Neural progenitor cell (in vitro differentiated cells): ENCODE data around the gene PCNX3. TPM values are rescaled to one million over a fixed set of nuclear protein-coding genes. Genes with fewer than 3 reads are reported as not detected.

Experiments used
- DNase-seq: peaks from one replicate; pipeline ENCODE4 v3.0.0-alpha.2; 2016; ENCODE audit warnings: low spot score
- H2AFZ ChIP-seq: fragments of 200-600 bp; sonication (generic); replicated peaks from 2 replicates; pipeline ENCODE4 v1.6.1; 2016; ENCODE audit warnings: antibody characterized with exemption
- H3F3A ChIP-seq: fragments of 200-600 bp; sonication (generic); 2 replicates; pipeline ENCODE4 v1.6.1; 2016; ENCODE audit warnings: antibody characterized with exemption, low read depth
- H3K27ac ChIP-seq: fragments of 200-600 bp; sonication (generic); 2 replicates; pipeline ENCODE4 v1.5.1; 2016; ENCODE audit warnings: mild to moderate bottlenecking
- H3K27me3 ChIP-seq: fragments of 200-600 bp; sonication (generic); 2 replicates; pipeline ENCODE4 v1.6.1; 2016; ENCODE audit warnings: mild to moderate bottlenecking, moderate library complexity
- H3K36me3 ChIP-seq: fragments of 200-600 bp; sonication (generic); 2 replicates; pipeline ENCODE4 v1.5.1; 2016
- H3K4me1 ChIP-seq: fragments of 200-600 bp; sonication (generic); 2 replicates; pipeline ENCODE4 v1.6.1; 2016; ENCODE audit warnings: mixed run types
- H3K4me2 ChIP-seq: fragments of 200-600 bp; sonication (generic); 2 replicates; pipeline ENCODE4 v1.6.1; 2016
- H3K4me3 ChIP-seq: fragments of 200-600 bp; sonication (generic); 2 replicates; pipeline ENCODE4 v1.5.1; 2016
- H3K79me2 ChIP-seq: fragments of 200-600 bp; sonication (generic); 2 replicates; pipeline ENCODE4 v1.6.1; 2016; ENCODE audit warnings: low read depth
- H3K9ac ChIP-seq: fragments of 200-600 bp; sonication (generic); 2 replicates; pipeline ENCODE4 v1.6.1; 2016
- H3K9me3 ChIP-seq: fragments of 200-600 bp; sonication (generic); 2 replicates; pipeline ENCODE4 v1.5.1; 2016; ENCODE audit warnings: low read depth
- H4K20me1 ChIP-seq: fragments of 200-600 bp; sonication (generic); 2 replicates; pipeline ENCODE4 v1.6.1; 2016; ENCODE audit warnings: low read depth
- H3K27ac Mint-ChIP-seq: 3 replicates; pipeline ENCODE4 v1.8.0; 2021; ENCODE audit warnings: mixed read lengths
- H3K27me3 Mint-ChIP-seq: 2 replicates; pipeline ENCODE4 v1.8.0; 2022; ENCODE audit warnings: low read depth, mild to moderate bottlenecking, inconsistent platforms, moderate library complexity, mixed read lengths; ENCODE audit not compliant: insufficient read depth
- H3K36me3 Mint-ChIP-seq: 3 replicates; pipeline ENCODE4 v1.8.0; 2021; ENCODE audit warnings: mixed read lengths
- H3K4me1 Mint-ChIP-seq: 3 replicates; pipeline ENCODE4 v1.8.0; 2021; ENCODE audit warnings: mixed read lengths
- H3K4me3 Mint-ChIP-seq: 3 replicates; pipeline ENCODE4 v1.8.0; 2021; ENCODE audit warnings: mild to moderate bottlenecking, moderate library complexity, mixed read lengths
- H3K9me3 Mint-ChIP-seq: 3 replicates; pipeline ENCODE4 v1.8.0; 2020; ENCODE audit warnings: mixed read lengths
- CTCF ChIP-seq: fragments of 200-600 bp; sonication (generic); IDR thresholded peaks from 2 replicates; pipeline ENCODE4 v1.5.1; 2017; ENCODE audit warnings: antibody characterized with exemption, mild to moderate bottlenecking
- EZH2 ChIP-seq: fragments of 200-600 bp; sonication (generic); IDR thresholded peaks from 2 replicates; pipeline ENCODE4 v1.6.1; 2017; ENCODE audit warnings: antibody characterized with exemption, mild to moderate bottlenecking, moderate library complexity
- EZH2phosphoT487 ChIP-seq: fragments of 200-600 bp; sonication (generic); IDR thresholded peaks from 2 replicates; pipeline ENCODE4 v1.6.1; 2017; ENCODE audit warnings: antibody characterized with exemption
- total RNA-seq: library from RNA; depleted of rRNA; stranded (reverse); fragments of >200 nt; gene quantifications from 2 replicates; pipeline ENCODE4 v1.2.3, GENCODE V29; 2015; ENCODE audit warnings: low replicate concordance

PCNX3 gene
- total RNA-seq, 1 donor from 2014 or later, result 6.6 TPM

GRCh38 chr11:65619281-65619928, 3.8 kb downstream of the PCNX3 start:
- Mint-ChIP-seq H3K4me1 (peaks cover 12% of the 10 kb centered on the region), H3K36me3 (peaks cover 7% of the 10 kb centered on the region), H3K4me3 (peak overlapping the region; percentile 73)

GRCh38 chr11:65620666-65621065, 5.1 kb downstream of the PCNX3 start:
- H4K20me1 ChIP-seq, result peaks cover 10% of the 10 kb centered on the region
- H3K9me3 ChIP-seq, result no peaks in the 10 kb centered on the region
- no peak for DNase-seq
- H3K36me3 Mint-ChIP-seq, result peaks cover 7% of the 10 kb centered on the region
- H3K27ac Mint-ChIP-seq, result no peak overlapping the region
- H3K9ac ChIP-seq, result no peak overlapping the region
- no peak overlapping the region for H3K27ac ChIP-seq
- H3K4me2 ChIP-seq, result no peak overlapping the region
- H3K4me1 ChIP-seq, result peaks cover 6% of the 10 kb centered on the region
- no peak for TF ChIP-seq CTCF
- TF ChIP-seq EZH2phosphoT487, result no peak
- TF ChIP-seq EZH2, result no peak
- no peaks in the 10 kb centered on the region for H3K27me3 ChIP-seq
- H3K27me3 Mint-ChIP-seq, result peaks cover 2% of the 10 kb centered on the region
- no peaks in the 10 kb centered on the region for H3K9me3 Mint-ChIP-seq
- no peaks in the 10 kb centered on the region for H3K36me3 ChIP-seq
- H3F3A ChIP-seq, result peaks cover 5% of the 10 kb centered on the region
- H3K79me2 ChIP-seq, result peaks cover 19% of the 10 kb centered on the region
- H3K4me1 Mint-ChIP-seq, result peaks cover 9% of the 10 kb centered on the region
- H3K4me3 Mint-ChIP-seq, result no peak overlapping the region
- H3K4me3 ChIP-seq, result no peak overlapping the region
- no peak overlapping the region for H2AFZ ChIP-seq

More at GRCh38 chr11:65619281-65619928, 3.8 kb downstream of the PCNX3 start:
- Histone ChIP-seq H3K4me3 (no peak overlapping the region), H3F3A (peaks cover 10% of the 10 kb centered on the region), H3K79me2 (peaks cover 20% of the 10 kb centered on the region), H4K20me1 (peaks cover 10% of the 10 kb centered on the region), H3K27me3 (no peaks in the 10 kb centered on the region), H3K9me3 (no peaks in the 10 kb centered on the region), H3K4me1 (peaks cover 6% of the 10 kb centered on the region), H3K27ac (no peak overlapping the region), H3K9ac (no peak overlapping the region), H3K36me3 (no peaks in the 10 kb centered on the region), H2AFZ (no peak overlapping the region), H3K4me2 (no peak overlapping the region)
- Mint-ChIP-seq H3K27ac (no peak overlapping the region), H3K27me3 (peaks cover 7% of the 10 kb centered on the region), H3K9me3 (no peaks in the 10 kb centered on the region)
- no peak for TF ChIP-seq EZH2phosphoT487
- TF ChIP-seq CTCF, result no peak
- TF ChIP-seq EZH2, result no peak
- no peak for DNase-seq

- no peak overlapping the region for H2AFZ ChIP-seq
- peaks cover 9% of the 10 kb centered on the region for H3K36me3 Mint-ChIP-seq
- H3K4me1 ChIP-seq, result peaks cover 4% of the 10 kb centered on the region
- no peak for DNase-seq
- no peak overlapping the region for H3K4me3 ChIP-seq
- no peaks in the 10 kb centered on the region for H3K9me3 ChIP-seq
- no peak overlapping the region for H3K4me2 ChIP-seq
- peaks cover 12% of the 10 kb centered on the region for H3K79me2 ChIP-seq
- H3K9ac ChIP-seq, result no peak overlapping the region
- H3K27ac Mint-ChIP-seq, result no peak overlapping the region
- H4K20me1 ChIP-seq, result peaks cover 6% of the 10 kb centered on the region
- H3K36me3 ChIP-seq, result no peaks in the 10 kb centered on the region
- peaks cover 4% of the 10 kb centered on the region for H3F3A ChIP-seq
- H3K4me3 Mint-ChIP-seq, result no peak overlapping the region
- peaks cover 2% of the 10 kb centered on the region for H3K27me3 Mint-ChIP-seq
- TF ChIP-seq CTCF (no peak), EZH2phosphoT487 (no peak), EZH2 (no peak)
- H3K27ac ChIP-seq, result no peak overlapping the region
- no peaks in the 10 kb centered on the region for H3K9me3 Mint-ChIP-seq
- H3K27me3 ChIP-seq, result no peaks in the 10 kb centered on the region
- H3K4me1 Mint-ChIP-seq, result peaks cover 10% of the 10 kb centered on the region
Measured at GRCh38 chr11:65621460-65621859, 5.9 kb downstream of the PCNX3 start.
